OCI-LY7 (cell line): ENCODE results near the gene FREY1. TPM values are rescaled to one million over a fixed set of nuclear protein-coding genes. Genes with fewer than 3 reads are reported as not detected.

ENCODE experiments used
- BruUV-seq: library from RNA; stranded (reverse); fragments of 400-500 nt; replicated peaks from 2 replicates; lab custom pipeline; 2021; lab: Mats Ljungman, UMichigan
- CTCF ChIA-PET: fragments of 300-600 bp; sonication (Branson Sonifier 250); formaldehyde crosslinking; loops from one replicate; lab custom pipeline; 2022; ENCODE audit warnings: antibody characterized with exemption; ENCODE audit not compliant: unreplicated experiment; lab: Charles Lee
- POLR2A ChIA-PET: fragments of 300-600 bp; sonication (Branson Sonifier 250); formaldehyde crosslinking; loops from one replicate; lab custom pipeline; 2022; ENCODE audit warnings: antibody characterized with exemption; lab: Charles Lee
- DNase-seq: peaks from one replicate; pipeline ENCODE4 v3.0.0-alpha.2; 2015; ENCODE audit warnings: low spot score
- H2AFZ ChIP-seq: fragments of 200-600 bp; sonication (generic), shearing (Covaris generic); 2 replicates; pipeline ENCODE4 v1.6.1; 2014; ENCODE audit warnings: mild to moderate bottlenecking, antibody characterized with exemption, low read length, moderate library complexity
- H3K27ac ChIP-seq: fragments of 200-600 bp; sonication (generic); 2 replicates; pipeline ENCODE4 v1.5.1; 2014; ENCODE audit warnings: mixed run types, low read depth, mild to moderate bottlenecking, moderate library complexity, low read length, inconsistent platforms; ENCODE audit not compliant: poor library complexity, severe bottlenecking
- H3K36me3 ChIP-seq: fragments of 200-600 bp; sonication (generic); 2 replicates; pipeline ENCODE4 v1.6.1; 2014; ENCODE audit warnings: mild to moderate bottlenecking, antibody characterized with exemption, low read length, moderate library complexity, mixed read lengths; ENCODE audit not compliant: insufficient read depth
- H3K4me1 ChIP-seq: fragments of 200-600 bp; sonication (generic); 2 replicates; pipeline ENCODE4 v1.5.1; 2014; ENCODE audit warnings: mild to moderate bottlenecking, low read length; ENCODE audit not compliant: insufficient read depth, poor library complexity, severe bottlenecking
- H3K4me2 ChIP-seq: fragments of 200-600 bp; sonication (generic); 2 replicates; pipeline ENCODE4 v1.6.1; 2014; ENCODE audit warnings: mild to moderate bottlenecking, low read length
- H3K4me3 ChIP-seq: fragments of 200-600 bp; sonication (generic); 2 replicates; pipeline ENCODE4 v1.5.1; 2014; ENCODE audit warnings: mild to moderate bottlenecking, low read depth, low read length; ENCODE audit not compliant: poor library complexity, severe bottlenecking
- H3K79me2 ChIP-seq: fragments of 200-600 bp; sonication (generic); 2 replicates; pipeline ENCODE4 v1.6.1; 2016; ENCODE audit warnings: low read depth, mild to moderate bottlenecking, low read length, moderate library complexity, mixed read lengths; ENCODE audit not compliant: insufficient read depth
- H3K9me2 ChIP-seq: fragments of 200-600 bp; sonication (generic); 2 replicates; pipeline ENCODE4 v1.6.1; 2016; ENCODE audit warnings: mild to moderate bottlenecking, low read length, mixed read lengths; ENCODE audit not compliant: insufficient read depth
- H3K9me3 ChIP-seq: fragments of 200-600 bp; sonication (generic); 2 replicates; pipeline ENCODE4 v1.6.1; 2014; ENCODE audit warnings: mild to moderate bottlenecking, mixed run types, low read length, mixed read lengths
- H4K20me1 ChIP-seq: fragments of 200-600 bp; sonication (generic); 2 replicates; pipeline ENCODE4 v1.6.1; 2014; ENCODE audit warnings: mild to moderate bottlenecking, antibody characterized with exemption, low read length, moderate library complexity, mixed read lengths; ENCODE audit not compliant: insufficient read depth
- CTCF ChIP-seq: fragments of 200-600 bp; sonication (generic); conservative IDR thresholded peaks from 2 replicates; pipeline ENCODE4 v1.5.1; 2014; ENCODE audit warnings: mild to moderate bottlenecking, antibody characterized with exemption, low read length, moderate library complexity, mixed read lengths
- EZH2phosphoT487 ChIP-seq: fragments of 200-600 bp; sonication (generic); IDR thresholded peaks from 2 replicates; pipeline ENCODE4 v1.6.1; 2018; ENCODE audit warnings: low read depth, borderline replicate concordance, mild to moderate bottlenecking, mixed run types, antibody characterized with exemption, low read length, moderate library complexity, mixed read lengths
- intact Hi-C: fragments of 100-400 bp; cut with micrococcal nuclease; formaldehyde crosslinking; loops from one replicate; pipeline ENCODE4 v1.10.0; 2022; ENCODE audit not compliant: unreplicated experiment
- total RNA-seq, 2 experiments: library from RNA; depleted of rRNA in 1 of 2; stranded (reverse); fragments of >200 nt in 1 of 2; shearing (Covaris generic) in 1 of 2; gene quantifications; 2 replicates each; pipeline ENCODE4 v1.2.3, GENCODE V29; 2014 to 2022

The FREY1 gene
- total RNA-seq, 2 experiments from 2014 or later = 3.3 to 3.7 TPM

- DNase-seq = no peak
- no peak overlapping the region for H3K27ac ChIP-seq
- CTCF ChIA-PET = no interaction called here
Observed at GRCh38 chr11:45942381-45942780, 35.3 kb upstream of the FREY1 start.

GRCh38 chr11:45941285-45941684 is 34.2 kb upstream of the FREY1 start:
- Histone ChIP-seq H3K4me3 (no peak overlapping the region), H3K36me3 (peaks cover 20% of the 10 kb centered on the region), H2AFZ (no peak overlapping the region), H3K9me2 (no peaks in the 10 kb centered on the region), H3K27ac (no peak overlapping the region), H4K20me1 (no peaks in the 10 kb centered on the region), H3K4me2 (no peak overlapping the region), H3K79me2 (no peaks in the 10 kb centered on the region), H3K9me3 (no peaks in the 10 kb centered on the region), H3K4me1 (peaks cover 28% of the 10 kb centered on the region)
- CTCF ChIA-PET = no interaction called here
- BruUV-seq = no TSS peak
- POLR2A ChIA-PET = interaction anchor here (0.7 kb wide), 1 partner anchor 24 kb away, joined by 3 read pairs; the partner anchor contains the start of gene PEX16
- TF ChIP-seq CTCF (no peak), EZH2phosphoT487 (no peak)
- no peak for DNase-seq
- intact Hi-C loops = no loop called here

More at GRCh38 chr11:45942381-45942780, 35.3 kb upstream of the FREY1 start:
- Histone ChIP-seq H2AFZ (no peak overlapping the region), H3K9me3 (no peaks in the 10 kb centered on the region), H3K4me1 (peaks cover 23% of the 10 kb centered on the region), H3K9me2 (no peaks in the 10 kb centered on the region), H3K36me3 (peaks cover 29% of the 10 kb centered on the region), H3K4me3 (no peak overlapping the region), H4K20me1 (no peaks in the 10 kb centered on the region), H3K79me2 (no peaks in the 10 kb centered on the region), H3K4me2 (no peak overlapping the region)
- BruUV-seq = no TSS peak
- POLR2A ChIA-PET = interaction anchor here (0.7 to 1.3 kb wide), 2 partner anchors 11 to 124 kb away, joined by 4 read pairs; no protein-coding TSS in a partner anchor
- intact Hi-C loops = no loop called here
- TF ChIP-seq CTCF (no peak), EZH2phosphoT487 (no peak)

GRCh38 chr11:45939836-45940235 is 32.8 kb upstream of the FREY1 start:
- Histone ChIP-seq H3K27ac (no peak overlapping the region), H3K9me2 (no peaks in the 10 kb centered on the region), H3K4me2 (peak overlapping the region; percentile 63; the same call in 1 of the 2 replicates), H3K4me1 (peaks cover 43% of the 10 kb centered on the region), H3K4me3 (no peak overlapping the region), H3K9me3 (no peaks in the 10 kb centered on the region), H3K36me3 (peaks cover 18% of the 10 kb centered on the region), H4K20me1 (no peaks in the 10 kb centered on the region), H2AFZ (no peak overlapping the region), H3K79me2 (no peaks in the 10 kb centered on the region)
- BruUV-seq = no TSS peak
- DNase-seq = no peak
- TF ChIP-seq CTCF (no peak), EZH2phosphoT487 (no peak)
- intact Hi-C loops = no loop called here
- ChIA-PET POLR2A (interaction anchor here (0.6 to 1.8 kb wide), 5 partner anchors 10 to 871 kb away, joined by 3 to 7 read pairs (median 4); no protein-coding TSS in a partner anchor), CTCF (interaction anchor here (0.6 kb wide), 1 partner anchor 83 kb away, joined by 4 read pairs; no protein-coding TSS in a partner anchor)
